GM12874 (cell line): ENCODE results near the gene TARM1.

Experiments used
- CTCF ChIP-seq: IDR thresholded peaks from 2 replicates; pipeline ENCODE4 v1.5.1; 2011; ENCODE audit warnings: low read depth, mild to moderate bottlenecking, control low read depth, low read length, moderate library complexity; ENCODE audit not compliant: insufficient read depth

The TARM1 gene

GRCh38 chr19:54095136-54095858 lies 14.1 kb upstream of the TARM1 start:
- TF ChIP-seq CTCF: no peak

GRCh38 chr19:54094426-54095000 lies 13.3 kb upstream of the TARM1 start:
- TF ChIP-seq CTCF: no peak

GRCh38 chr19:54084410-54084809 lies 3.2 kb upstream of the TARM1 start:
- no peak for TF ChIP-seq CTCF

GRCh38 chr19:54077334-54077733 lies 3.8 kb downstream of the TARM1 start:
- TF ChIP-seq CTCF: no peak

GRCh38 chr19:54074851-54075250 lies 6.3 kb downstream of the TARM1 start:
- no peak for TF ChIP-seq CTCF

- no peak for TF ChIP-seq CTCF
These were observed 7.3 kb downstream of the TARM1 start for GRCh38 chr19:54073829-54074228.

- no peak for TF ChIP-seq CTCF
These were observed 11.7 kb downstream of the TARM1 start for GRCh38 chr19:54069470-54069869.
